Calu3 (cell line): ENCODE measurements around the gene PREX1. TPM values are rescaled to one million over a fixed set of nuclear protein-coding genes. Genes with fewer than 3 reads are reported as not detected.

Source experiments
- BruUV-seq: library from RNA; stranded (reverse); fragments of 400-500 nt; replicated peaks from 2 replicates; lab custom pipeline; 2021; lab: Mats Ljungman, UMichigan
- CTCF ChIA-PET: fragments of 300-600 bp; sonication (Branson Sonifier 250); formaldehyde crosslinking; loops from one replicate; lab custom pipeline; 2022; ENCODE audit warnings: antibody characterized with exemption; lab: Charles Lee
- DNase-seq: peaks from one replicate; pipeline ENCODE4 v3.0.0; 2022
- H3K27ac Mint-ChIP-seq: one replicate; pipeline ENCODE4 v1.8.0; 2022; ENCODE audit warnings: mixed read lengths; ENCODE audit not compliant: unreplicated experiment
- H3K27me3 Mint-ChIP-seq: one replicate; pipeline ENCODE4 v1.8.0; 2022; ENCODE audit warnings: mixed read lengths; ENCODE audit not compliant: unreplicated experiment
- H3K36me3 Mint-ChIP-seq: one replicate; pipeline ENCODE4 v1.8.0; 2022; ENCODE audit warnings: mild to moderate bottlenecking, moderate library complexity, mixed read lengths; ENCODE audit not compliant: insufficient read depth, unreplicated experiment
- H3K4me1 Mint-ChIP-seq: one replicate; pipeline ENCODE4 v1.8.0; 2022; ENCODE audit warnings: mild to moderate bottlenecking, low read depth, mixed read lengths; ENCODE audit not compliant: unreplicated experiment
- H3K4me3 Mint-ChIP-seq: one replicate; pipeline ENCODE4 v1.8.0; 2022; ENCODE audit warnings: mild to moderate bottlenecking, low read depth, moderate library complexity, mixed read lengths; ENCODE audit not compliant: unreplicated experiment
- H3K9me3 Mint-ChIP-seq: one replicate; pipeline ENCODE4 v1.8.0; 2022; ENCODE audit warnings: low read depth, mixed read lengths; ENCODE audit not compliant: unreplicated experiment
- intact Hi-C: fragments of 100-400 bp; cut with micrococcal nuclease; formaldehyde crosslinking; loops from one replicate; pipeline ENCODE4 v1.10.0; 2022; ENCODE audit not compliant: unreplicated experiment
- total RNA-seq: library from RNA; stranded (reverse); gene quantifications from 2 replicates; pipeline ENCODE4 v1.2.3, GENCODE V29; 2022
- TF ChIP-seq, protein P1 (sequence below): fragments of 200-600 bp; IDR thresholded peaks from one replicate; pipeline ENCODE4 v1.8.0; 2022; ENCODE audit warnings: antibody characterized with exemption; ENCODE audit not compliant: unreplicated experiment

PREX1 gene
- total RNA-seq, 1 experiment from 2014 or later, result 0.31 TPM

- H3K4me3 Mint-ChIP-seq, result no peak overlapping the region
- no peak for DNase-seq
- intact Hi-C loops, result no loop called here
- no peaks in the 10 kb centered on the region for H3K36me3 Mint-ChIP-seq
- CTCF ChIA-PET, result interaction anchor here (1.1 to 2.6 kb wide), 2 partner anchors 9 to 21 kb away, joined by 3 to 6 read pairs; no protein-coding TSS in a partner anchor
- H3K27me3 Mint-ChIP-seq, result peaks cover 19% of the 10 kb centered on the region
- TF ChIP-seq, protein P1, sequence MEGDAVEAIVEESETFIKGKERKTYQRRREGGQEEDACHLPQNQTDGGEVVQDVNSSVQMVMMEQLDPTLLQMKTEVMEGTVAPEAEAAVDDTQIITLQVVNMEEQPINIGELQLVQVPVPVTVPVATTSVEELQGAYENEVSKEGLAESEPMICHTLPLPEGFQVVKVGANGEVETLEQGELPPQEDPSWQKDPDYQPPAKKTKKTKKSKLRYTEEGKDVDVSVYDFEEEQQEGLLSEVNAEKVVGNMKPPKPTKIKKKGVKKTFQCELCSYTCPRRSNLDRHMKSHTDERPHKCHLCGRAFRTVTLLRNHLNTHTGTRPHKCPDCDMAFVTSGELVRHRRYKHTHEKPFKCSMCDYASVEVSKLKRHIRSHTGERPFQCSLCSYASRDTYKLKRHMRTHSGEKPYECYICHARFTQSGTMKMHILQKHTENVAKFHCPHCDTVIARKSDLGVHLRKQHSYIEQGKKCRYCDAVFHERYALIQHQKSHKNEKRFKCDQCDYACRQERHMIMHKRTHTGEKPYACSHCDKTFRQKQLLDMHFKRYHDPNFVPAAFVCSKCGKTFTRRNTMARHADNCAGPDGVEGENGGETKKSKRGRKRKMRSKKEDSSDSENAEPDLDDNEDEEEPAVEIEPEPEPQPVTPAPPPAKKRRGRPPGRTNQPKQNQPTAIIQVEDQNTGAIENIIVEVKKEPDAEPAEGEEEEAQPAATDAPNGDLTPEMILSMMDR, result no peak
- H3K27ac Mint-ChIP-seq, result no peak overlapping the region
- H3K4me1 Mint-ChIP-seq, result no peaks in the 10 kb centered on the region
- H3K9me3 Mint-ChIP-seq, result no peaks in the 10 kb centered on the region
- no TSS peak for BruUV-seq
Observed at GRCh38 chr20:48678421-48678820, 149.4 kb downstream of the PREX1 start.

GRCh38 chr20:48676795-48677460, 150.9 kb downstream of the PREX1 start:
- intact Hi-C loops, result no loop called here
- Mint-ChIP-seq H3K9me3 (no peaks in the 10 kb centered on the region), H3K27me3 (peaks cover 34% of the 10 kb centered on the region), H3K36me3 (no peaks in the 10 kb centered on the region), H3K4me3 (no peak overlapping the region), H3K27ac (no peak overlapping the region), H3K4me1 (no peaks in the 10 kb centered on the region)
- BruUV-seq, result no TSS peak
- DNase-seq, result no peak
- TF ChIP-seq, protein P1, result no peak
- CTCF ChIA-PET, result interaction anchor here (0.5 to 2.6 kb wide), 2 partner anchors 19 to 148 kb away, joined by 6 read pairs; no protein-coding TSS in a partner anchor

- TF ChIP-seq, protein P1, result no peak
- CTCF ChIA-PET, result interaction anchor here (0.5 to 2.6 kb wide), 2 partner anchors 18 to 149 kb away, joined by 6 read pairs; no protein-coding TSS in a partner anchor
- H3K27ac Mint-ChIP-seq, result no peak overlapping the region
- no peaks in the 10 kb centered on the region for H3K36me3 Mint-ChIP-seq
- H3K4me1 Mint-ChIP-seq, result no peaks in the 10 kb centered on the region
- intact Hi-C loops, result no loop called here
- no TSS peak for BruUV-seq
- no peak for DNase-seq
- H3K27me3 Mint-ChIP-seq, result peaks cover 42% of the 10 kb centered on the region
- H3K4me3 Mint-ChIP-seq, result no peak overlapping the region
- no peaks in the 10 kb centered on the region for H3K9me3 Mint-ChIP-seq
Observed at GRCh38 chr20:48676125-48676524, 151.7 kb downstream of the PREX1 start.

- peaks cover 59% of the 10 kb centered on the region for H3K27me3 Mint-ChIP-seq
- H3K4me1 Mint-ChIP-seq, result no peaks in the 10 kb centered on the region
- no peak overlapping the region for H3K27ac Mint-ChIP-seq
- intact Hi-C loops, result no loop called here
- DNase-seq, result no peak
- no TSS peak for BruUV-seq
- no peak overlapping the region for H3K4me3 Mint-ChIP-seq
- CTCF ChIA-PET, result no interaction called here
- TF ChIP-seq, protein P1, result no peak
- no peaks in the 10 kb centered on the region for H3K9me3 Mint-ChIP-seq
- H3K36me3 Mint-ChIP-seq, result no peaks in the 10 kb centered on the region
Observed at GRCh38 chr20:48674461-48674860, 153.3 kb downstream of the PREX1 start.
